Activated CD4-positive, alpha-beta memory T cell treated with anti-CD3 and anti-CD28 coated beads, Interleukin-2, amount 10 ng/mL, durations not matched to agents 7 days and 5 days (primary cell): ENCODE results near the gene GRB10. TPM values are rescaled to one million over a fixed set of nuclear protein-coding genes. Genes with fewer than 3 reads are reported as not detected.
"Not testable (repeated sequence)": the region's sequence is repeated elsewhere in the genome, so short reads cannot be mapped to it uniquely, and the experiment has no call there.

Source experiments
- CTCF ChIA-PET: fragments of 350-600 bp; sonication (Branson Sonifier 250); formaldehyde crosslinking; loops from one replicate; lab custom pipeline; 2021; ENCODE audit warnings: antibody characterized with exemption, inconsistent platforms; lab: Charles Lee
- POLR2A ChIA-PET: fragments of 350-600 bp; sonication (Branson Sonifier 250); formaldehyde crosslinking; loops from one replicate; lab custom pipeline; 2021; ENCODE audit warnings: antibody characterized with exemption; lab: Charles Lee
- DNase-seq: peaks from one replicate; pipeline ENCODE4 v3.0.0-alpha.2; 2020
- H3K27ac Mint-ChIP-seq: one replicate; pipeline ENCODE4 v1.8.0; 2021; ENCODE audit warnings: mild to moderate bottlenecking, mixed read lengths
- H3K27me3 Mint-ChIP-seq: one replicate; pipeline ENCODE4 v1.8.0; 2021; ENCODE audit warnings: mixed read lengths
- H3K36me3 Mint-ChIP-seq: one replicate; pipeline ENCODE4 v1.8.0; 2021; ENCODE audit warnings: low read depth, mixed read lengths
- H3K4me1 Mint-ChIP-seq: one replicate; pipeline ENCODE4 v1.8.0; 2021; ENCODE audit warnings: mixed read lengths
- H3K4me3 Mint-ChIP-seq: one replicate; pipeline ENCODE4 v1.8.0; 2021; ENCODE audit warnings: mild to moderate bottlenecking, mixed read lengths
- H3K9me3 Mint-ChIP-seq: one replicate; pipeline ENCODE4 v1.8.0; 2021; ENCODE audit warnings: mixed read lengths
- total RNA-seq, 2 experiments: library from RNA; stranded (reverse); gene quantifications; one replicate each; pipeline ENCODE4 v1.2.3, GENCODE V29; 2021

The GRB10 gene
- total RNA-seq, 2 experiments from 2014 or later, result 13.9 to 14.2 TPM

GRCh38 chr7:50742401-50742800 is 40.3 kb downstream of the GRB10 start:
- Mint-ChIP-seq H3K36me3 (peaks cover under 1% of the 10 kb centered on the region), H3K27me3 (no peaks in the 10 kb centered on the region), H3K4me1 (peaks cover 22% of the 10 kb centered on the region), H3K4me3 (no peak overlapping the region), H3K27ac (no peak overlapping the region), H3K9me3 (no peaks in the 10 kb centered on the region)
- DNase-seq, result no peak
- CTCF ChIA-PET, result no interaction called here
- POLR2A ChIA-PET, result no interaction called here

GRCh38 chr7:50739744-50740435 is 42.8 kb downstream of the GRB10 start:
- H3K4me3 Mint-ChIP-seq, result peak overlapping the region; percentile 34

GRCh38 chr7:50738932-50739331 is 43.8 kb downstream of the GRB10 start:
- Mint-ChIP-seq H3K4me3 (no peak overlapping the region), H3K36me3 (peaks cover 3% of the 10 kb centered on the region), H3K9me3 (no peaks in the 10 kb centered on the region), H3K27ac (no peak overlapping the region), H3K4me1 (peaks cover 29% of the 10 kb centered on the region), H3K27me3 (no peaks in the 10 kb centered on the region)
- no peak for DNase-seq
- CTCF ChIA-PET, result interaction anchor here (1.2 kb wide), 1 partner anchor 646 kb away, joined by 3 read pairs; no protein-coding TSS in a partner anchor
- POLR2A ChIA-PET, result interaction anchor here (2.1 kb wide), 1 partner anchor 78 kb away, joined by 10 read pairs; no protein-coding TSS in a partner anchor

More at GRCh38 chr7:50739744-50740435, 42.8 kb downstream of the GRB10 start:
- peaks cover 26% of the 10 kb centered on the region for H3K4me1 Mint-ChIP-seq
- CTCF ChIA-PET, result interaction anchor here (0.8 to 1.8 kb wide), 5 partner anchors 93 to 647 kb away, joined by 3 to 6 read pairs (median 4); no protein-coding TSS in a partner anchor
- POLR2A ChIA-PET, result interaction anchor here (0.8 to 2.4 kb wide), 7 partner anchors 9 to 473 kb away, joined by 3 to 10 read pairs (median 3); partner anchors contain the start of gene FIGNL1
- peak overlapping the region; percentile 71 for H3K27ac Mint-ChIP-seq
- H3K9me3 Mint-ChIP-seq, result no peaks in the 10 kb centered on the region
- H3K36me3 Mint-ChIP-seq, result peaks cover 3% of the 10 kb centered on the region
- no peaks in the 10 kb centered on the region for H3K27me3 Mint-ChIP-seq
- peak; percentile 84 for DNase-seq

- POLR2A ChIA-PET, DNase-seq: not testable (repeated sequence)
Observed at GRCh38 chr7:50735836-50736235, 46.9 kb downstream of the GRB10 start.

GRCh38 chr7:50735333-50735732 is 47.4 kb downstream of the GRB10 start:
- Mint-ChIP-seq H3K9me3 (no peaks in the 10 kb centered on the region), H3K27ac (no peak overlapping the region), H3K36me3 (peaks cover 3% of the 10 kb centered on the region), H3K4me3 (no peak overlapping the region), H3K4me1 (peaks cover 20% of the 10 kb centered on the region), H3K27me3 (no peaks in the 10 kb centered on the region)
- DNase-seq, result no peak
- ChIA-PET POLR2A (no interaction called here), CTCF (interaction anchor here (1.2 kb wide), 1 partner anchor 427 kb away, joined by 3 read pairs; no protein-coding TSS in a partner anchor)

More at GRCh38 chr7:50735836-50736235, 46.9 kb downstream of the GRB10 start:
- not testable (repeated sequence) for H3K36me3 Mint-ChIP-seq, H3K27ac Mint-ChIP-seq, H3K27me3 Mint-ChIP-seq, H3K9me3 Mint-ChIP-seq, H3K4me3 Mint-ChIP-seq
- H3K4me1 Mint-ChIP-seq, result peaks cover 24% of the 10 kb centered on the region
- CTCF ChIA-PET, result interaction anchor here (1.2 kb wide), 1 partner anchor 427 kb away, joined by 3 read pairs; no protein-coding TSS in a partner anchor

GRCh38 chr7:50734246-50734645 is 48.5 kb downstream of the GRB10 start:
- CTCF ChIA-PET, result no interaction called here
- peaks cover 3% of the 10 kb centered on the region for H3K36me3 Mint-ChIP-seq
- no peak for DNase-seq

GRCh38 chr7:50733552-50733951 is 49.1 kb downstream of the GRB10 start:
- H3K27ac Mint-ChIP-seq, result no peak overlapping the region
- H3K27me3 Mint-ChIP-seq, result no peaks in the 10 kb centered on the region
- DNase-seq, result no peak
- ChIA-PET POLR2A (no interaction called here), CTCF (no interaction called here)
- H3K9me3 Mint-ChIP-seq, result no peaks in the 10 kb centered on the region
- H3K4me1 Mint-ChIP-seq, result peaks cover 7% of the 10 kb centered on the region
- no peak overlapping the region for H3K4me3 Mint-ChIP-seq
- peaks cover 3% of the 10 kb centered on the region for H3K36me3 Mint-ChIP-seq

More at GRCh38 chr7:50734246-50734645, 48.5 kb downstream of the GRB10 start:
- Mint-ChIP-seq H3K27ac (no peak overlapping the region), H3K4me3 (no peak overlapping the region), H3K4me1 (peaks cover 10% of the 10 kb centered on the region), H3K27me3 (no peaks in the 10 kb centered on the region), H3K9me3 (no peaks in the 10 kb centered on the region)
- POLR2A ChIA-PET, result no interaction called here

- Mint-ChIP-seq H3K27me3 (no peaks in the 10 kb centered on the region), H3K4me1 (peaks cover 8% of the 10 kb centered on the region), H3K27ac (no peak overlapping the region), H3K4me3 (no peak overlapping the region), H3K9me3 (no peaks in the 10 kb centered on the region), H3K36me3 (no peaks in the 10 kb centered on the region)
- CTCF ChIA-PET, result no interaction called here
- POLR2A ChIA-PET, result no interaction called here
- DNase-seq, result no peak
Observed at GRCh38 chr7:50731703-50732582, 50.8 kb downstream of the GRB10 start.

- no peak for DNase-seq
- Mint-ChIP-seq H3K4me3 (no peak overlapping the region), H3K9me3 (no peaks in the 10 kb centered on the region), H3K4me1 (peaks cover 11% of the 10 kb centered on the region), H3K27me3 (no peaks in the 10 kb centered on the region), H3K36me3 (no peaks in the 10 kb centered on the region), H3K27ac (no peak overlapping the region)
- POLR2A ChIA-PET, result no interaction called here
- CTCF ChIA-PET, result no interaction called here
Observed at GRCh38 chr7:50730446-50731400, 52.0 kb downstream of the GRB10 start.

GRCh38 chr7:50729962-50730361 is 52.7 kb downstream of the GRB10 start:
- no peaks in the 10 kb centered on the region for H3K9me3 Mint-ChIP-seq
- DNase-seq, result no peak
- no peak overlapping the region for H3K4me3 Mint-ChIP-seq
- no peaks in the 10 kb centered on the region for H3K27me3 Mint-ChIP-seq
- ChIA-PET POLR2A (no interaction called here), CTCF (interaction anchor here (0.6 kb wide), 1 partner anchor 11 kb away, joined by 3 read pairs; no protein-coding TSS in a partner anchor)
- no peaks in the 10 kb centered on the region for H3K36me3 Mint-ChIP-seq
- H3K27ac Mint-ChIP-seq, result no peak overlapping the region
- H3K4me1 Mint-ChIP-seq, result peaks cover 10% of the 10 kb centered on the region

GRCh38 chr7:50728184-50728583 is 54.5 kb downstream of the GRB10 start:
- H3K27ac Mint-ChIP-seq, result no peak overlapping the region
- no peak for DNase-seq
- H3K4me3 Mint-ChIP-seq, result no peak overlapping the region
- H3K36me3 Mint-ChIP-seq, result no peaks in the 10 kb centered on the region
- ChIA-PET CTCF (no interaction called here), POLR2A (no interaction called here)
- no peaks in the 10 kb centered on the region for H3K9me3 Mint-ChIP-seq
- H3K27me3 Mint-ChIP-seq, result no peaks in the 10 kb centered on the region
- H3K4me1 Mint-ChIP-seq, result peaks cover 12% of the 10 kb centered on the region

GRCh38 chr7:50727711-50728110 is 55.0 kb downstream of the GRB10 start:
- no peaks in the 10 kb centered on the region for H3K36me3 Mint-ChIP-seq
- CTCF ChIA-PET, result no interaction called here
- H3K27me3 Mint-ChIP-seq, result no peaks in the 10 kb centered on the region
- no peak overlapping the region for H3K27ac Mint-ChIP-seq
- POLR2A ChIA-PET, result no interaction called here
- H3K4me1 Mint-ChIP-seq, result peaks cover 12% of the 10 kb centered on the region
- DNase-seq, result no peak
- no peaks in the 10 kb centered on the region for H3K9me3 Mint-ChIP-seq
- H3K4me3 Mint-ChIP-seq, result no peak overlapping the region
